Measurements from ENCODE around the gene MATN1.

The MATN1 gene

GRCh38 chr1:30730346-30731108 is 7.1 kb upstream of the MATN1 start:
- DNase-seq: no peak

- DNase-seq: no peak
These were observed 6.5 kb upstream of the MATN1 start for GRCh38 chr1:30729901-30730300.

GRCh38 chr1:30728832-30729638 is 5.7 kb upstream of the MATN1 start:
- no peak for DNase-seq

GRCh38 chr1:30728340-30728739 is 5.0 kb upstream of the MATN1 start:
- DNase-seq: no peak

- no peak for DNase-seq
These were observed 4.4 kb upstream of the MATN1 start for GRCh38 chr1:30727824-30728223.

GRCh38 chr1:30726773-30727684 is 3.6 kb upstream of the MATN1 start:
- DNase-seq: no peak

- no peak for DNase-seq
These were observed 2.9 kb upstream of the MATN1 start for GRCh38 chr1:30726236-30726635.

- no peak for DNase-seq
These were observed 2.2 kb upstream of the MATN1 start for GRCh38 chr1:30725450-30726095.

GRCh38 chr1:30724655-30725421 is 1.5 kb upstream of the MATN1 start:
- no peak for DNase-seq

GRCh38 chr1:30724175-30724574 is 790 bp upstream of the MATN1 start:
- no peak for DNase-seq

GRCh38 chr1:30721812-30722537 is 1.4 kb downstream of the MATN1 start:
- no peak for DNase-seq

GRCh38 chr1:30721341-30721793 is 2.0 kb downstream of the MATN1 start:
- no peak for DNase-seq

- DNase-seq: no peak
These were observed 2.8 kb downstream of the MATN1 start for GRCh38 chr1:30720271-30721223.

GRCh38 chr1:30719406-30720270 is 3.7 kb downstream of the MATN1 start:
- DNase-seq: no peak

GRCh38 chr1:30718636-30719405 is 4.6 kb downstream of the MATN1 start:
- DNase-seq: peak; percentile 94

- peak; percentile 100 for DNase-seq
These were observed 5.2 kb downstream of the MATN1 start for GRCh38 chr1:30718091-30718635.

GRCh38 chr1:30716646-30717045 is 6.7 kb downstream of the MATN1 start:
- DNase-seq: no peak

GRCh38 chr1:30715886-30716285 is 7.5 kb downstream of the MATN1 start:
- DNase-seq: no peak

Data from activated effector memory CD4-positive, alpha-beta T cell treated with anti-CD3 and anti-CD28 coated beads, Interleukin-2, amount 50 U/mL, for 16 hours (primary cell).